B cell (primary cell): ENCODE data around the gene BCAS4. TPM values are rescaled to one million over a fixed set of nuclear protein-coding genes. Genes with fewer than 3 reads are reported as not detected.
A peak's percentile ranks its signal among the peaks of the same experiment; 100 is the strongest.

Source experiments
- ATAC-seq: fragments of 200-7000 bp; cut with Tn5 transposase; one replicate; pipeline ENCODE4 v1.10.0; 2021; ENCODE audit warnings: low read depth, mild to moderate bottlenecking, moderate number of reproducible peaks, moderate library complexity
- CTCF ChIA-PET: fragments of 350-600 bp; sonication (Branson Sonifier 250); formaldehyde crosslinking; loops from one replicate; lab custom pipeline; 2021; ENCODE audit warnings: antibody characterized with exemption, inconsistent platforms; lab: Charles Lee
- POLR2A ChIA-PET: fragments of 350-600 bp; sonication (Branson Sonifier 250); formaldehyde crosslinking; loops from one replicate; lab custom pipeline; 2021; ENCODE audit warnings: antibody characterized with exemption; lab: Charles Lee
- DNase-seq: peaks from one replicate; pipeline ENCODE4 v3.0.0; 2013
- H2AFZ ChIP-seq: 2 replicates; pipeline ENCODE4 v1.6.1; 2012; ENCODE audit warnings: mild to moderate bottlenecking, low read depth, low read length; ENCODE audit not compliant: insufficient read depth, poor library complexity, severe bottlenecking
- H3K27ac ChIP-seq, 2 donors: 1 replicate in 1 of 2; 2 replicates in 1 of 2; pipeline ENCODE4 v1.5.1; 2012 to 2013; ENCODE audit warnings: low read length in 2 of 2, mild to moderate bottlenecking in 2 of 2, moderate library complexity in 1 of 2
- H3K27me3 ChIP-seq, 4 experiments: fragments of 200-600 bp in 1 of 4; sonication (generic) in 1 of 4; replicated peaks in 1 of 4; 1 replicate in 2 of 4; 2 replicates in 2 of 4; pipeline versions ENCODE4 v1.6.1 to v1.7.0; 2013 to 2016; ENCODE audit warnings: low read length in 3 of 4, mild to moderate bottlenecking in 2 of 4, mixed read lengths in 1 of 4, moderate library complexity in 1 of 4; ENCODE audit not compliant: insufficient read depth in 4 of 4, control insufficient read depth in 3 of 4; ENCODE audit errors: control extremely low read depth in 1 of 4
- H3K36me3 ChIP-seq, 2 experiments: replicated peaks in 1 of 2; 1 replicate in 1 of 2; 2 replicates in 1 of 2; pipeline versions ENCODE4 v1.6.1 to v1.7.1; 2013; ENCODE audit warnings: low read length in 1 of 2; ENCODE audit not compliant: insufficient read depth in 2 of 2, control insufficient read depth in 1 of 2; ENCODE audit errors: control extremely low read depth in 1 of 2, extremely low read depth in 1 of 2
- H3K4me1 ChIP-seq, 2 donors: fragments of 200-600 bp in 1 of 2; sonication (generic) in 1 of 2; 1 replicate in 1 of 2; 2 replicates in 1 of 2; pipeline versions ENCODE4 v1.5.1 to v1.6.1; 2013 to 2017; ENCODE audit warnings: low read length in 2 of 2; ENCODE audit not compliant: control insufficient read depth in 2 of 2, insufficient read depth in 2 of 2
- H3K4me2 ChIP-seq: replicated peaks from 2 replicates; pipeline ENCODE3; 2012; ENCODE audit warnings: mild to moderate bottlenecking, low read depth, low read length; ENCODE audit not compliant: poor library complexity, severe bottlenecking
- H3K4me3 ChIP-seq, 5 experiments: fragments of 200-600 bp in 1 of 5; sonication (generic) in 1 of 5; 1 replicate in 3 of 5; 2 replicates in 2 of 5; pipeline versions ENCODE4 v1.5.1 to v1.7.0; 2011 to 2016; ENCODE audit warnings: low read length in 4 of 5, mild to moderate bottlenecking in 4 of 5, low read depth in 2 of 5, control low read depth in 1 of 5, moderate library complexity in 1 of 5; ENCODE audit not compliant: insufficient read depth in 1 of 5; ENCODE audit errors: control extremely low read depth in 1 of 5, extremely low read depth in 1 of 5
- H3K79me2 ChIP-seq: fragments of 200-600 bp; sonication (generic); one replicate; pipeline ENCODE4 v1.6.0; 2016; ENCODE audit warnings: low read length; ENCODE audit not compliant: control insufficient read depth, insufficient read depth
- H3K9ac ChIP-seq: fragments of 200-600 bp; sonication (generic); 2 replicates; pipeline ENCODE4 v1.6.1; 2017; ENCODE audit warnings: mild to moderate bottlenecking, low read length, moderate library complexity
- H3K9me3 ChIP-seq, 3 donors: one replicate each; pipeline versions ENCODE4 v1.6.1 to v1.7.1; 2013; ENCODE audit warnings: low read length in 2 of 3; ENCODE audit not compliant: control insufficient read depth in 2 of 3, insufficient read depth in 1 of 3; ENCODE audit errors: control extremely low read depth in 1 of 3
- H4K20me1 ChIP-seq: 2 replicates; pipeline ENCODE4 v1.6.0; 2012; ENCODE audit warnings: mild to moderate bottlenecking, low read length; ENCODE audit not compliant: insufficient read depth, control insufficient read depth, poor library complexity, severe bottlenecking
- H3K27ac Mint-ChIP-seq: one replicate; pipeline ENCODE4 v1.8.0; 2021; ENCODE audit warnings: mixed read lengths
- H3K27me3 Mint-ChIP-seq: one replicate; pipeline ENCODE4 v1.8.0; 2021; ENCODE audit warnings: mixed read lengths
- H3K4me1 Mint-ChIP-seq: one replicate; pipeline ENCODE4 v1.8.0; 2021; ENCODE audit warnings: mixed read lengths
- H3K4me3 Mint-ChIP-seq: one replicate; pipeline ENCODE4 v1.8.0; 2021; ENCODE audit warnings: mixed read lengths
- H3K9me3 Mint-ChIP-seq: one replicate; pipeline ENCODE4 v1.8.0; 2022; ENCODE audit warnings: mixed read lengths; ENCODE audit not compliant: insufficient read depth
- CTCF ChIP-seq: fragments of 200-600 bp; IDR thresholded peaks from one replicate; pipeline ENCODE4 v1.8.0; 2022; ENCODE audit warnings: antibody characterized with exemption, mild to moderate bottlenecking
- EZH2 ChIP-seq: IDR thresholded peaks from 2 replicates; pipeline ENCODE4 v1.6.1; 2012; ENCODE audit warnings: borderline replicate concordance, low read depth, mild to moderate bottlenecking, moderate library complexity, low read length; ENCODE audit not compliant: insufficient read depth, poor library complexity, severe bottlenecking
- WGBS: methylation state at CpG from one replicate; pipeline ENCODE4 v1.1.5; 2013; ENCODE audit warnings: missing lambda C conversion rate; ENCODE audit not compliant: insufficient coverage; 5-methylcytosine and 5-hydroxymethylcytosine counted together
- intact Hi-C: fragments of 100-400 bp; cut with micrococcal nuclease; formaldehyde crosslinking; loops from one replicate; pipeline ENCODE4 v1.10.0; 2022
- polyA plus RNA-seq: library from polyadenylated mRNA; depleted of rRNA; stranded (reverse); fragments of >200 nt; gene quantifications from 2 replicates; pipeline ENCODE4 v1.2.3, GENCODE V29; 2012
- total RNA-seq, 2 donors: library from RNA; stranded (reverse); fragments of 120-200 nt in 1 of 2; gene quantifications; 1 replicate in 1 of 2; 2 replicates in 1 of 2; pipeline versions ENCODE4 v1.2.3 to v1.2.4, GENCODE V29; 2013 to 2022

Gene BCAS4
- total and polyA plus RNA-seq, 2 donors (not counting 1 experiment from before 2014, with no cell fraction given): 44.8 to 88.2 TPM

- H3K27me3 ChIP-seq: no peaks in the 10 kb centered on the region
- no peak overlapping the region for H3K9ac ChIP-seq
- H3K4me3 ChIP-seq: no peak overlapping the region
- TF ChIP-seq CTCF (no peak), EZH2 (no peak)
- DNase-seq (no peak), ATAC-seq (no peak)
- ChIA-PET CTCF (interaction anchor here (2.9 to 4.9 kb wide), 2 partner anchors 99 to 100 kb away, joined by 15 to 25 read pairs; partner anchors contain the start of gene BCAS4), POLR2A (no interaction called here)
- no peak overlapping the region for H3K27ac ChIP-seq
- H2AFZ ChIP-seq: no peak overlapping the region
- H3K36me3 ChIP-seq: peaks cover 26 to 80% of the 10 kb centered on the region in 2 experiments
- WGBS: 97% methylated on average over 7 of the region's 7 CpGs
- H3K9me3 Mint-ChIP-seq: no peaks in the 10 kb centered on the region
- H3K9me3 ChIP-seq: no peaks in the 10 kb centered on the region
- intact Hi-C loops: loop anchor here (5.0 kb wide), 1 partner anchor 34 kb away; no protein-coding TSS in a partner anchor
- no peaks in the 10 kb centered on the region for H3K27me3 Mint-ChIP-seq
- peaks cover 15% of the 10 kb centered on the region for H3K79me2 ChIP-seq
- no peak overlapping the region for H3K4me2 ChIP-seq
- H3K27ac Mint-ChIP-seq: peak overlapping the region; percentile 47
- H3K4me1 Mint-ChIP-seq: peaks cover 5% of the 10 kb centered on the region
- H4K20me1 ChIP-seq: peaks cover 24% of the 10 kb centered on the region
- no peak overlapping the region for H3K4me3 Mint-ChIP-seq
- no peaks in the 10 kb centered on the region for H3K4me1 ChIP-seq
Measured at GRCh38 chr20:50893620-50894019, 98.8 kb downstream of the BCAS4 start.

GRCh38 chr20:50895111-50895830 lies 100.4 kb downstream of the BCAS4 start:
- DNase-seq: no peak
- TF ChIP-seq EZH2: no peak
- TF ChIP-seq CTCF: no peak
- H3K4me1 Mint-ChIP-seq: peaks cover 5% of the 10 kb centered on the region
- WGBS: 78% methylated on average over 6 of the region's 8 CpGs
- Histone ChIP-seq H3K9ac (no peak overlapping the region), H3K27ac (peak overlapping the region in 1 of 2 donors; percentile 13), H3K27me3 (no peaks in the 10 kb centered on the region), H3K4me2 (no peak overlapping the region), H4K20me1 (peaks cover 25% of the 10 kb centered on the region), H3K79me2 (peaks cover 22% of the 10 kb centered on the region), H2AFZ (no peak overlapping the region), H3K9me3 (no peaks in the 10 kb centered on the region), H3K36me3 (peaks cover 26 to 79% of the 10 kb centered on the region in 2 experiments), H3K4me3 (no peak overlapping the region), H3K4me1 (no peaks in the 10 kb centered on the region)
- no peaks in the 10 kb centered on the region for H3K27me3 Mint-ChIP-seq
- H3K4me3 Mint-ChIP-seq: no peak overlapping the region
- ChIA-PET POLR2A (interaction anchor here (0.6 to 2.0 kb wide), 2 partner anchors 20 to 36 kb away, joined by 3 to 5 read pairs; partner anchors contain the start of gene ADNP), CTCF (interaction anchor here (0.7 to 2.9 kb wide), 2 partner anchors 34 to 101 kb away, joined by 3 to 15 read pairs; partner anchors contain the start of gene BCAS4)
- no peaks in the 10 kb centered on the region for H3K9me3 Mint-ChIP-seq
- intact Hi-C loops: loop anchor here (5.0 kb wide), 1 partner anchor 53 kb away; no protein-coding TSS in a partner anchor
- no peak overlapping the region for H3K27ac Mint-ChIP-seq
- ATAC-seq: no peak
